ENCODE measurements around the gene SLC18A3.

SLC18A3 gene

DNA sequence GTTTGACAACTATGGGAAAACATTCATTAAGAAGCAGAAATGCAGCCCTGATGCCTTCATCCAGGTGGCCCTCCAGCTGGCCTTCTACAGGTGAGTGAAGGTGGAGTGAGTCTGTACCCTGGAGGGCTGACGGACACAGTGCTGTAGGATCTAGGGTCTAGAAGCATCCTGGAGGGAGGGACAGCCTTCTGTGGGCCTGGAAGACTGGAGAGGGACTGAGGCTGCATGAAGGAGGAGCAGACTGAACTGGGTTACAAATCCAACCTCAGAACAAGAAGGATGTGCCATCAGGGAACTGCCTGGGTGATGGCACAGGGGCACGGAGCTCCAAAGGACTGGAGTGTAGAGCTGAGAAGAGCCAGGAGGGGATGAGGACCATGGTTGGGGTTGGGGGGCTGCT is 41.8 kb downstream of the SLC18A3 start:
- DNase-seq, result no peak

GRCh38 chr10:49652421-49653272 is 42.5 kb downstream of the SLC18A3 start:
- no peak for DNase-seq

- no peak for DNase-seq
Observed at GRCh38 chr10:49653273-49653929, 43.3 kb downstream of the SLC18A3 start.

- DNase-seq, result no peak
Observed at GRCh38 chr10:49654036-49654693, 44.1 kb downstream of the SLC18A3 start.

GRCh38 chr10:49655099-49655498 is 45.0 kb downstream of the SLC18A3 start:
- DNase-seq, result no peak

DNA sequence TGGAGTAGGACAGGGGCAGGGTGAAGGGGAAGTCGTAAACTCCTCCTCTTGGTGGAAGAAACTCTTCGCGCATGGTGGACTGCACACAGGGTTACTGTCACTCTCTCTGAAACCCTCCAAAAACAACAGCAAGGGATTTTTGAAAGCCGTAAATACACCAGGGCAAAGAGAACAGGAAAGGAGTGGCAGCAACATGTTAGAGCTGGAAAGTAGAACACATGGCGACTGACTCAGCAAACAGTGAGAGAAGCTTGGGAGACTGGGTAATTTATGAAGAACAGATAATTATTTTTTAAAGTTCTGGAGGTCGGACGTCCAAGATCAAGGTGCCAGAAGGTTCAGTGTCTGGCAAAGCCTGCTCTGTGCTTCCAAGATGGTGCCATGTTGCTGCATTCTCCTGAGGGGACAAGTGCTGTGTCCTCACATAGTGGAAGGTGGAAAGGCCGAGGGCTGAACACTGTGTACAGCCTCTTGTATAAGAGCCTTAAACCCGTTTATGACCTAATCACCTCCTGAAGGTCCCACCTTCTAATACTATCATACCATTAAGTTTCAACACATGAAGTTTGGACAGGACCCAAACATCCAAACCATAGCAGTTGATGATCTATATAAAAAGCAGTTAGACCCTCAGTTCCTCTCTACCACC is 46.9 kb downstream of the SLC18A3 start:
- no peak for DNase-seq

DNA sequence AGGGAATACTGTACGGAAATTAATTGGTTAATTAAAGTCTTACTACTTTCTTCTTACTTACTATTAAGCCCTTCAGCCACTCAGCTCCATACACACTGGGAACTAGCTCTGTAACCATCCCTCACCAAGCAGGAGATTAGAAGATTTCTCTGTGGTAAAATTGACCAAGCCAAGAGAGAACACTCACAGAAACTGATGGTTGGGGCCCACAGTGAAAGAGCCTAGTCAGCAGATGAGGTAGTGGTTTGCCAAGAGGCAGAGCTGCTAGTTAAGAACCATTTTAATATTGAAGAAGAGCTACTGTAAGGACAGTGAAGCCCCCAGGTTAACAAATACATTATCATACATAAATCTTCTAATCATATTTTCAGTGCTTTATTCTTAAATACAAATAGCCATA is 47.5 kb downstream of the SLC18A3 start:
- no peak for DNase-seq

GRCh38 chr10:49661140-49661856 is 51.2 kb downstream of the SLC18A3 start:
- DNase-seq, result no peak
